NCI-H146 treated with DMSO at 0.1 percent for 48 hours (cell line): ENCODE data around the gene VSIG1.

Experiments used
- DNase-seq: peaks from one replicate; lab custom pipeline; 2025; ENCODE audit not compliant: unreplicated experiment; lab: John Stamatoyannopoulos, UW

Gene VSIG1

DNA sequence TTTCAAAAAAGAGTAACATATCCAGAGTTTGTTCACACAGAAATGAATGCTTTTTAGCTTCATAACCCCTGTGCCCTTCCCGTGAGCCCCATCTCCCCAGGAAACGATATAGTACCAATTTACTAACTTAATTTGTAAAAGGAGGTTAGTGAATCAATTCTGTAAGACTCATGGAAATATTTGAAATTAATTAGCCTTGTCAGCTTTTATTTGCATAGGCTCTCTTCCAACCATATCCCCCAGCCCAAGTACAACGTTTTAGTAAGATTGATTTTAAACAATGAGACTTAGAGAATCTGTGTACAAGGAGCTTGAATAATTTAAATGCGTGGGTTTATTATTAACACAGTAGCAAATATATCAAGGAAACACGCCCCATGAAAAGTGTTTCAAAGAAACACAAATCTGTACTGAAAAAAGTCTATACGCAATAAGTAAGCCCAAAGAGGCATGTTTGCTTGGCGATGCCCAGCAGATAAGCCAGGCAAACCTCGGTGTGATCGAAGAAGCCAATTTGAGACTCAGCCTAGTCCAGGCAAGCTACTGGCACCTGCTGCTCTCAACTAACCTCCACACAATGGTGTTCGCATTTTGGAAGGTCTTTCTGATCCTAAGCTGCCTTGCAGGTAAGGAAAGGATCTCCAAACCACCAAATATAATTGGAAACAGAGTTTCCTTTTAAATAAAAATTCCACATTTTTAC, at the start of gene VSIG1:
VSIG1 (plus strand) TSS at position 512 of the 703 bp plus-strand sequence; CDS start at position 578, 66 bp downstream.
- DNase-seq, result no peak

DNA sequence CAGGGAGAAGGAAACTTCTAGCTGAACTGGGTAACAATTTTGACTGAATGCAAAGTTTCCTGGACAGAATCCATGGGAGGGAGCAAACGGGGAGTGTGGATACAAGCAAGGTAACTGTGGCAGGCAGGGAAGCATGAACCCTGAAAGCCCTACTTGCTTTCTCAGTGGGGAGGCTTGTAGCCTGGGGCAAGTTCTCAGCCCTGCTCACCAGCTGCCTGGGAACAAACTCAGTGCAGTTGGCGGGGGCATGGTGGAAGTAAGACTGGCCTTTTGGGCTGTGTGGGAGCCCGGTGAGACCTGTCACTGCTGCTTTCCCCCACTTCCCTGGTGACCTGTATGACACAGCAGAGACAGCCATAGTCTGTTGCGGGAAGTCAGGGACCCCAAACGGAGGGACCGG, 48.7 kb upstream of the VSIG1 start:
- DNase-seq, result no peak

DNA sequence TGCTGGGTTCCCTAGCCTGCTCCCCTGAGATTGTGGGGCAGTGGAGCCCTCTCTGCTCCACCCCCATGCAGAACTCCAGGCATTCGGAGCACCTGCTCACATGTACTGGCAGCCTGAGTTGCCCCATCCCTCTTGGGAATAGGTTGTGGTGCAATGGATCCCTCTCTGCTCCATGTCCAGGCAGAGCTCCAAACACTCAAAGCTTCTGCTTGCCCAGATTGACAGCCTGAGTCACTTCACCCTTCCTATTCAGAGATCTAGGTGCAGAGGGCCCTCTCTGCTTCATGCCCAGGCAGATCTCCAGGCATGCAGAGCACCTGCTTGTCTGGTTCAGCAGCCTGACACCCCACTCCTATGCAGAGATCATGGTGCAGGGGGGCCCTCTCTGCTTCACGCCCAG, 44.1 kb upstream of the VSIG1 start:
- DNase-seq, result no peak

DNA sequence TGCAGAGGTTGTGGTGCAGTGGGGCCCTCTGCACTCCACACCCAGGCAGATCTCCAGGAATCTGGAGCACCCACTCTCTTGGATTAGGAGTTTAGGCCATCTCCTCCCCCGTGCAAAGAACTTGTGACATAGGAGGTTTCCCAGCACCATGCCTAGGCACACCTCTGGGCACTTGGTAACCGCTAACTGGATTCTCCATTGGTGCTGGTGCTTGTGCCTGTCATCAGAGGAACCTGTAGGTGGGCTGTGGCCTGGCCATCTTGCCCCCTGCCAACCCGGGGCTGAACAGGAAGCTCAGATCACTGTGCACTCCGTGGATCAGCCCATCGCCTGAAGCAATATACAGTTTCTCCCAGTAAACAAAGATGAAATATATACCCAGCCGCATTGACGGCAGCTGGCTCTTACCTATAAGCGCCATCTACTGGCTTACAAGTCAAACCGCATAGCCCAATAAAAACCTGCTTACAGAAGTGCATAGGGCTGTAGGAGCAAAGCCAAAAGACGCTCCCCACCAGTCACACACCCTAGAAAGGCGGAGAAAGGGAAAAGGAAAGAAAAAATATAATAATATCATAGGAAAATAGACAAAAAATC, 43.5 kb upstream of the VSIG1 start:
- DNase-seq, result peak; percentile 57

DNA sequence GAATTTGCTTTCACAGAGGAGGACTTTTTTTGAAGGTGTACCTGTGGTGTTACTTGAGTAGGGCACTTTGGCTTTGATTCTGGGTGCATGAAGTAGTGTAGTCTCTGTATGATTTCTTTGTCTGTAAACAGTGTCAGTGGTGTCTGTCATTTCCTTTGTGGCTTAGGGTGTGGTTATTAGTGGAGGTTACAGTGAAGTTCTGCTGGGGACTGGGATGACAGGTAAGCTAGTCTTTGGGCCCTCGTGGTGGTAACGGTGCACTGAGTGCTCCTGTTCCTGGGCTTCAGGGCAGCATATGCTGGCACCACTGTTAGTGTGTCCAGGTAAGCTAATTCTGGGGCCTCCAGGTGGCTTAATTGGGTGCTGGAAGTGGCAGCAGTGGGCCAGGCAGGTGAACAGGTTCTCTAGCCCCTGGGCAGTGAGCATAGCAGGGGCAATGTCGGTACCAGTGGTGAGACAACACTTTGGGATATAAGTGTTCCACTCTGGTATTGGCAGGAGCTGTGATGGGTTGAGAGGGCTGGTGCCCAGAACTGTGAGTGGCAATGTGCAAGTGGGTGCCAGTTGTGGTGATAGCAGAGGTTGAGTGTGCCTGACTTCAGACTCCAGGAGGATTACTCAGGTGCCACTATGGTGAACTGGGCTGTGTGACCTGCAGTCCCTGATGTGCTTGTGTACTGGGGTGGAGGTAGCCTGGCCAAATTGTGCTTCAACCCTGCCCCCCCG, 26.0 kb upstream of the VSIG1 start:
- no peak for DNase-seq

DNA sequence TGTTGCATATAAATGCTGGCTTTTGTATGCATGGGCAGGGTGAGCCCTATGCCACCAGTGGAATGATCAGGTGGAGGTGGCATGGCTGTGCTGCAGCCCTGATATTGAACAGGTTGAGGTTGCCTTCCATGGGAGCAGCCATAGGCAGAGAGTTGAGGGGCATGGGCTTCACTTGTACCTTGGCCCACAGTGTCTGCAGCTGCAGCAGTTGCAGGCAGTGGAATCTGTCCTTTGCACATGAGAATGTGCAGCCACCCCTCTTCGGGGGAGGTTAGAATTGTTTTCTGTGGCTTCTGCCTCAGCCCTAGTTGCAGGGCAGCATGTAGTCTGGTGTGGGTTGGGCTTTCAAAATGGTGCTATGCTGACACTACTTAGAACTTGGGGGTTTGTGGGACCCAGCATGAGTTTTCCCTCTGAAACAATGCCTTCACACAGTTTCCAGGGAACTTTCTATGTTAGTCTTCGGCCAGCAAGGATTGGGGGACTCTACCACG, 25.4 kb upstream of the VSIG1 start:
- DNase-seq, result no peak

DNA sequence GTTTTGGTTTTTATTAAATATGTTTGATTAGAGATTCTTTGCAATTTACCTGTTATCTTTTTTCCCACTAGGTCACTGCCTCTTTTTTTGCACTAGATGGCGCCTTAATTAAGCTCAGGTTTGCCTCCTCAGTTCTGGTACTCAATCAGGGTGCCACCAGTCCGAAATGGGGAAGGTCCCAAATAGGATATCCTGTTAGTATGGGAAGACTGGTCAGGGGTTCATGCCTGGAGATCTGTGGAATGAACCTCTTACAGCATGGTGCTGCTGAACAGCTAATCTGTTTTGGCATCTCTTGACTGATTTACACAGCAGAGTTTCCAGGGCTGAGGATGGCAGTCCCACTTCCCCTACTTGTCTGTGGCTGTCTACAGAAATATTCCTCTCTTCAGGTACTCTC, 24.2 kb upstream of the VSIG1 start:
- no peak for DNase-seq

DNA sequence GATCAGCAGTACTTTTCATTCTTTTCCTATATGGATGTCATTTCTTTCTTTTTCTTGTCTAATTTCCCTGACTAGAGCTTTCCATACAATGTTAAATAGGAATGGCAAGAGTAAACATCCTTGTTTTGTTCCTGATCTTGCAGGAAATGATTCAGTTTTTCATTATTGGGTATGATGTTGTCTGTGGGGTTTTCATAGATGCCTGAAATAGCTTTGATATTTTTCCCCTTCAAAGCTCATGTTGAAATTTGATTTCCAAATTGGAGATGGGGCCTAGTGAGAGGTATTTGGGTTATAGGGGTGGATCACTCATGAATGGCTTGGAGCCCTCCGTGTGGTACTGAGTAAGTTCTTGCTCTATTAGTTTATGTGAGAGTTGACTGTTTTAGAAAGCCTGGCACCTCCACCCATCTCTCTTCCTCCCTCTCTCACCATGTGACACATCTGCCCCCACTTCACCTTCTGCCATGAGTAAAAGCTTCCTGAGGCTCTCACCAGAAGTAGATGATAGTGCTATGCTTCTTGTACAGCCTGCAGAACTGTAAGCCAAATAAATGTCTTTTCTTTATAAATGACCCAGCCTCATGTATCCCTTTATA, 22.3 kb upstream of the VSIG1 start:
- no peak for DNase-seq

DNA sequence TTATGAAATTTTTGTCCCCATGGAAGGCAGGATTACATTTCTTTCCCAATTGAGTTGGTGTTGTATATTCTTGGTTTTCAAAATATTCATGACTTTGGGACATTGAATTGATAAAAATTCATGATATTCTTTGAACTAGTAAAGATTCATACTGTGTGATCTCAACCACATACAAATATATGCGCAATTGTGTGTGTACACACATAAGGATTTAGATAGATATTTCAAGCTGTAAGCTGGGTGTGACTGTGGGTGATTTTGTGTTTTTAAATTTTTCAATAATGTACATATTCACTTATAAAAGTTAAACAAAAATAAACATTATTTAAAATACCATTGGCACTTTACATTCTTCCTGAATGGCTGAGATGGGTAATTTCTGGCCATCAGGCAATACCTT, 19.5 kb upstream of the VSIG1 start:
- DNase-seq, result no peak

DNA sequence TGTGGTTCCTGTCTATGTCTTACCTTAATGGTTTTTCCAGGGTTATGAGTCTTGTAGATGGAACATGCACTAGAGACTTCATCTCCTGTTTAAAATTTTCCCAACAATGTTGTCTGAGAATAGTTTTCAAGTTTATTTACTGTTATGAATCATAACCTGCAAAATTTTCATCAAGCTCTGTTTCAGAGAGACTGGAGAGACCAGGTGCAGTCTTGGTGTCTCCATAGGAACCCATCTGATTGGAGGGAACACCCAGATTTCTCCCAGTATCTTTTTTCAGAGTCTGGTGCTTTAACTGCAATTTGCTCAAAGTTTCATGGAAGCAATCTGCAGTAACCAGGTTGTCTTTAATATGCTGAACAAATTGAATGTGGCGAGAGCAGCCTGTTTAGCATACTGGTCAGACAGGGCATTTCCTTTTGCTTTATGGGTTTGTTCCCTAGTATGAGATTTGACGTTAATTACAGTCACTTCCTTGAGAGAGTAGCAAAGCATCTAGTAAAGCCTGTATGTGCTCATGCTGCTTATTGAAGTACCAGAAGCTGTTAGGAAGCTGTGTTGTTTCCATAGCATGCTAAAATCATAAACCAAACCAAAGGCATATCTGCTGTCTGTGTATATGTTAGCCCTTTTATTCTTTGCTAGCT, 18.8 kb upstream of the VSIG1 start:
- DNase-seq, result no peak

DNA sequence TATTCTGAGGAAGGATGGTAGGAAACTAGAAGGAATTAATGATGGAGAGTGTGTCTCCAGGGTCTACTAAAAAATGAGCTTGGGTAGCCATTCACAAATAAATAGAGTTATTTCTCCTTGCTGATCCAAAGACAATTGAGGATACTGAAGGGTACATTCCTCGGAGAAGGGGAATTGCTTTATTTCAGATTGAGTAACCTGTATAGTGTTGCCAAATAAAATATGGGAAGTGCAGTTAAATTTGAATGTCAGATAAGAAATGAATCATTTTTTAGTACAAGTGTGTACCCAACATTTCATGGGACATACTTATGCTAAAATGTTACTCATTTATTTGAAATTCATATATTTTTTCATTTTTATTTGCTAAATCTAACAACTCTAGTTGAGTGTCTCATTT, 16.0 kb upstream of the VSIG1 start:
- DNase-seq, result no peak

DNA sequence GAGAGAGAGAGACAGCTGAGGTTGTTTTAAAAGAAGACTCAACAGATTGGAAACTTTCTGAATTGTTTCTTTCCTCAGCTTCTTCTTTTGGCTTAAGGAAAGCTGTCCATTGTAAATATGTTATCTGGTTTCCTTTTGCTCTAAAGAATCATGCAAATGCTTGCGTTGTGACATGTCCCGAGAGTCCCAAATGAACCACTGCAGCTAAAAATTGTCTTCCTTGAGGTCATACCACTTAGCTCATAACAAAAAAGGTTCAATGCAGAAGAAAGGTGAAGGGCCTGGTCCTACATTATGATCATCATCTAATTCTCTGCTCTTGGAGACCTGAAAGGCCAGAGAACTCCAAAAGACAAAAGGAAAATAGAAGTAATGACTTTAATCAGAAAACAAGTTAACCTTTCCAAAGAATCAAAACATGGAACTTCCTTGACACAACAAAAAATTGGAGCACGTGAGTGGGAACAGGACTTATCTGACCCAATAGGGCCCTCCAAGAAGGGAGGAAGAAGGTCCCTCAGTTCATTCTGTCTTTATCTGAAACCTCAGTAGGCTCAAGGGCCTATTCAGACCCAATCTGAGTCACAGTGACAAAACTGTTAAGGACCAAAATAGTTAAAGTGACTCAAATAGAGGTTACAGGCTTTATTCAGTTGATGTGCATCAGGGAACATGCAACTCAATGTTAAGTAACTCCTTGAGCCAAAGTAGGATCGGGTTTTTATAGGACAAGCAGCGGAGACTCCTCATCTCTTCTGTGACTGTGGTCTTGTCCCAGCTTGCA, 14.7 kb upstream of the VSIG1 start:
- DNase-seq, result no peak

DNA sequence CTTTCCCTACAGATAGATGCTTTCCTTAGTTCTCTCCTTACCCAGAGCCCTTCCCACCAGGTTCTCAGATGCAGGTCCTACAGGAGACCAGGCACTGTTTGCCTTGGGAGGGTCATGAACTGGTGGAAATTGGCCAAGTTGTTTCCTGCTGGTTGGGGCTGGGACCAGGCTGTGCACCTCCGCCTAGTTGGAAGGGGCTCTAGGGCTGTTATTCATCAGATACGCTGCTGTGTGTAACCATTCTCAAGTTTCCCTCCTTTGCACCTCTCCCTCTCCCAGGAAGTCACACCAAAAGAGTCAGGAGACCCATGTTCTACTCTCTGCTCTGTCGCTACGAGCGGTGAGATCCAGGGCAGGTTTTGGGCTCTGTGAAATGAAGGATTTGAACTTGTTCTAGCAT, 11.9 kb upstream of the VSIG1 start:
- no peak for DNase-seq

DNA sequence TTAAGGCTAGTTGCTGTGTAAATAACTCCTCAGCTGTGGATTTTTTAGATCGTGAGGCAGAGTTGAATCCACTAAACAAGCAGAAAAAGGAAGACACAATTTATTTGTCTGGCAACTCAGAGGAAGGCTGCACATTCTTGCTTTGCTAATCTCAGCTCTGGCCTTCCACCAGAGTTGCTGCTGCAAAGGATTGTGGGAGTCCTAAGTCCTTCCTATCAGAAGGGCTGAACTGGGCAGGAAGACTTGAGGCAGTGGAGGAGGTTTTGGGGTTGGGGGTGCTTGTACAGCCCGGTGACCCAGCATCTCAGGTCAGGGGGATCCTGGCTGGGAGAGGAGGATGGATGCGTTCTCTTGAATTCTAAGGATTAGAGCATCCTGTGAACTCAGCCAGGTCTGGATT, 11.0 kb upstream of the VSIG1 start:
- no peak for DNase-seq

DNA sequence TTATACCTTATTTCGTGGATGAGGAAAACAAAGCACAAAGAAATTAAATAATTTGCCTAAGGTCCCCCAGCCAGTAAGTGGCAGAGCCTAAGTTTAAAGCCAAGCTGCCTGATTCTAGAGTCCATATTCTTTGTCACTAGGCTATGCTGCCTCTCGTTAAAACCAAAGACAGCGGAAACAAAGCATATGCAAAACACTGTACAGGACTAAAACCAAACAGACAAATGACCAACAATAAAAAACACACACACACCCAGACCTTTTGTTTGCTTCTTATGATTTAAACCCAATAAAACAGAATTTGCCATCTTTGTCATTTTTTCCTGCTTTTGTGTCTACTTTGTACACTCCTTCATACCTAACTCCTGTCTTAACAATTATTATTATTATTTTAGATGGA, 10.1 kb upstream of the VSIG1 start:
- DNase-seq, result no peak

DNA sequence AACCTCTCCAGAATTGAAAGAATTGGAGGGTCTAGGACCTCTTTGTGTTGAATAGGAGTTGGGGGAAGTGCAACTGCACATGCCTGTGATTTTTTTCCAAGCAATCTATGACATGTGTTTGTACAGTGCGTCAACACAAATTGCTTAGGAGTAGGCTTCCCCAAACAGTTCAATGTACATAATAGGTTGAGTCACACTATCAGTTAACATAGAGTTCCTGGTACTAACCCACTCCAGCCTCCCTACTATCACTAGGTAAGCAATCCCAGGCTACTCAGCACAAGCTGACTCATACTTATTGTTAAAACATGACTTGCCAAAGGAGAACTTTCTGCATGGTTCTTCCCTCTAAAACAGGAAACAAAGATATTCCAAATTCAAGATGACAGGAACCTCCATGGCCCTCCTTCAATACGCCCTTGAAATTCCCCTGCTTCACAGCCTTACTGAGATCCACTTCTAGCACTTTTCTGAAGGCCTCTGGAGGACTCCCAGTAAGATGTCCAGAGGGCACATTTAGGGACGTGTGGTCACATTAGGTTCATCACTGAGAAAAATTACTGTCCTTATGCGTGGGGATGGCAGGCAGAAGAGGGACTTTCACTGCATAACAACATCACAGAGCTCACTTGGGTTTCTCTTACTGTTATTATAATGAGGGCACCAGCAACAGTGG, 8.4 kb upstream of the VSIG1 start:
- DNase-seq, result no peak

DNA sequence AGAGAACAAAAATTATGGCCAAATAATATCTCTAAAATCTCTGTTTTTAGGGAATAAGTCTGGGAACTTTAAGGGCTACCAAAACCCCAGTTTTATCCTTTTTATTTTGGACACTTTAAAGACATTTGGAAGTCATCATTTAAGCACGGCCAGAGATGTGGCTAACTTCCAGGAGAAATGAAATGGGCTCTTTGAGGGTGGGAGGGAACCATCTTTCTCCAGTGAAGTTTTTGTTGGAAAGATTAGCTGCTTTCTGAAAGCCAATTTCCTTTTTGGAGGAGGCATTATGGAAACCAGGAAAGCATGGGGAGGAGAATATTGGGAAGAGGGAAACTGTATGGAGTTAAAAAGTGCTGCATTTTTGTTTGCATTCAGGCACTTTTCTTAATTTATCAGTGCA, 4.8 kb downstream of the VSIG1 start:
- DNase-seq, result no peak

DNA sequence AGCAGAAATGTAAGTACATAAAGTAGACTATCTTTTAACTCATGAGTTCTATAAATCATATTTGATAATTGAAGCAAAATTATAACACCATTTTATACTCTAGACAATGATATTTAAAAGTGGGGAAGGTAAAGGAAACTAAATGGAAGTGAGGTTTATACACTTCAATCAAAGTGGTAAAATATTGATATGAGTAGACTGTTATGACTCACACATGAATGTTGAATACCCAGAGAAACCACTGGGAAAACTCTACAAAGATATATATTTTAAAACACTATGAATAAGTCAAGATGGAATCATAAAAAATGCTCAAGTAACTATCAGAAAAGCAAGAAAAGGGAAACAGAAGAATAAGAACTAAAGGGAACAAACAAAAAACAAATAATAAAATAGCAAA, 8.4 kb downstream of the VSIG1 start:
- DNase-seq, result no peak

DNA sequence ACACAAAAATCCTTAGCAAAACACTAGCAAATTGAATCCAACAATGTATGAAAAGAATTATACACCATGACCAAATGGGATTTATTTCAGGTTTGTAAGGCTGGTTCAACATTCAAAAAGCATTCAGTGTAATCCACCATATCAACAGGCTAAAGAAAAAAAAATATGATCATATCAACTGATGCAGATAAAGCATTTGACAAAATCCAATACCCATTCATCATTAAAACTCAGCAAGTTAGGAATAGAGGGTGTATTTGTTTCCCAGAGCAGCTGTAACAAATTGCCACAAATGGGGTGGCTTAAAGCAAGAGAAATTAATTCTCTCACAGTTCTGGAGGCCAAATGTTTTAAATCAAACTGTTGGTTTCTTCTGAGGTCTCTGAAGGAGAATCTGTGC, 10.7 kb downstream of the VSIG1 start:
- DNase-seq, result no peak

DNA sequence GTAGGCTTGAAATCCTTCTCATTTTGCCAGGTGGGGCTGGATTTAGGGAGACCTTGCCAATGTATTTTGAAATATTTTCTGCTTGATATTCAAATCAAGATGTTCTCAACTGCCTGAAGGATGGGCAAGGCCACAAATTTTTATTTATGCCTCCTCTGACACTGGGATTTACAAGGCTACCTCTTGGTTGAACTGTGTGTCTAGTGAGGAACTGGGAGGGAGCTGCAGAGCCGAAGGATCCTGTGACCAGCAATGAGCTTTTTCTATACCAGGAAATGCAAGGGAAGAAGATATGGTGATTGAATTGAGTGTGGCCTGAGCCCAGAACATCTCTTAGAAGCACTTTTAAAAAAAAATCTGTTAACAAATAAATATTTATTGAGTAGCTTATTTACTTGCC, 14.9 kb downstream of the VSIG1 start:
- DNase-seq, result no peak
